GM18519 (cell line): ENCODE results near the gene NCAPG.
A peak's percentile ranks its signal among the peaks of the same experiment; 100 is the strongest.
"Not testable (repeated sequence)": the region's sequence is repeated elsewhere in the genome, so short reads cannot be mapped to it uniquely, and the experiment has no call there.

ENCODE experiments used
- ATAC-seq: cut with Tn5 transposase; IDR thresholded peaks from one replicate; pipeline ENCODE4 v1.9.1; 2021; ENCODE audit warnings: mild to moderate bottlenecking, moderate library complexity; ENCODE audit not compliant: unreplicated experiment, low FRiP score

NCAPG gene

DNA sequence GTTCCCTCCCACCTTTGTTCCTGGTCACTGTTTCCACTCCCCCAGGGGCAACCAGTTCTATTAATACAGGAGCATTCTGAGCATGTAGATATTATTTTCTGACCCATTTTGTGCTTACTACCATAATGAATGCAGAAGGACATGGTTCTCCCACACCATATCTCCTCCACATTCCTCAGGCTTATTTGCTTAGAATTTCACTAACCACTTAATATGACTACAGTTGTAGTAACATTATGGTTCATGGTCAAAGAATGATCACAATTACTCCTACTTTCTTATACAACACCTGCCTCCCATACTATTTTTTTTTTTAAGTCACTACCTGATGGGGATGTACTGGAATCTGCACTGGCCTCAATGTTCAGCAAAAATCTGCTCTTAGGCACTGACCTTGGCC, 21.8 kb upstream of the NCAPG start:
- no peak for ATAC-seq

DNA sequence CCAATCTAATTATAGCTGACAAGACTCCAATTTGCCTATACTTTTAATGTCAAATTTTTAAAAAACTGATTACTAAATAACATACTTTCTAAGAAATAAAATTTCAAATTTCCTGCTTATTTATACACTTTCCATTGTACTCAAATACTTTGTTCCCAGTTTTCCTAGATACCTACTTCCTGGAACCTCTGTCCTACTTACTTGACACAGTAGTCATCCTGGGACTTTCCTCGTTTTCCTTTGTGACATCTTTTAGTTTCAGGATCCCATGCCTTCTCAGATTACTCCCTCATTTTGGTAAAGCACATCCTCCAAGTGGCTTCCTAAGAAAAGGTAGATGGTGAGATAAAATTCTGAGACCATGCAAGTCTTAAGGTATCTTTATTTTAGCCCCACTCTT, 16.0 kb upstream of the NCAPG start:
- ATAC-seq: no peak

DNA sequence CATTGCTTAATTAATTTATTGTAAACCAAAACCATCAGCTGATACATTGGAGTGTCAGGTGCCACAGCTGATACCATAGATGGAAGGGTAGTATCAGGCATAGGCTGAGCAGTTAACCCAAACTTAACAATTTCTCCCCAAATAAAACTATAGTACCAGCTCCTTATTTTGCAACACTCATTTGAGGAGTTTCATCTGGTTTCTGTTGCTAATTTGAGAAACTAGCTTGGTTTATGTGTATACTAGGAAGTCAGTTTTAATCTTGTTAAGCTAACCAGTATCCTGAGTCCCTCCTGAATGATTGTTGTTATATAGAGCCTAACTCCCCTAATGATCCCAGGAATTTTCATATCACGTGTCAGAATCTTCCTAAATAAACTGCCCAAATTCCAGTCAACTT, 13.0 kb upstream of the NCAPG start:
- ATAC-seq: no peak

DNA sequence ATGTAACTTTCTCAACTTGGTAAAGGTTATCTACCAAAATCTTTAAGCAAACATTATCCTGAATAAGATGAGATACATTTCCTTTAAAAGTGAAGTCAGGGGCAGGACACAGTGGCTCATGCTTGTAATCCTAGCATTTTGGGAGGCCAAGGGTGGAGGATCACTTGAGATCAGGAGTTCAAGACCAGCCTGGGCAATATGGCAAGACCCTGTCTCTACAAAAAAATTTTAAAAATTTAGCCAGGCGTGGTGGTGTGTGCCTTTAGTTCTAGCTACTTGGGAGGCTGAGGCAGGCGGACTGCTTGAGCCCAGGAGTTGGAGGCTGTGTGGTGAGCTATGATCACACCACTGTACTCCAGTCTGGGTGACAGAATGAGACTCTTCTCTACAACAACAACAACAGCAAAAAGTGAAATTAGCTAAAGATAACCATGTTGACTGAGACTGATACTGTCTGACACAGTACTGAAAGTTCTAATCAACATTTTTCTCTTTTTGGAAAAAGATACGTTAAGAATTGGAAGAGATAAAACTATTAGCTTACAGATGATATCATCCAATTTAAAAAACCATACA, 5.1 kb upstream of the NCAPG start:
- ATAC-seq: no peak

DNA sequence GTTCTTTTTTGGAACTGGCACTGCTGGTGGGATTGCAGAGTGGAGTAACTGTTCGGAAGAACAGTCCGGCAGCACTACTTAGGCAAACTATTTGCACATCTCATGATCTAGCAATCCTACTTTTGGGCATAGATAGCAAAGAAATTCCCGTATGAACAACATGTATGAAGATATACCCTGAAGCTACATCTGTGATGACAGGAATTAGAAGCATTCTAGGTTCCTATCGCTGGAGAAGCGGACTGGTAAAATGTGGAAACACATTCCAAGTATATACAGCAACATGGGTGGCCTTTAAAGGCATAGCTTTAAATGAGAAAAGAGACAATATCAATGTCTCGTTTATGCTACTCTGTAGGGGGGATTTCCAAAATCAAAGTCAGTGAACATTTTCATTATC, 3.3 kb upstream of the NCAPG start:
- no peak for ATAC-seq

DNA sequence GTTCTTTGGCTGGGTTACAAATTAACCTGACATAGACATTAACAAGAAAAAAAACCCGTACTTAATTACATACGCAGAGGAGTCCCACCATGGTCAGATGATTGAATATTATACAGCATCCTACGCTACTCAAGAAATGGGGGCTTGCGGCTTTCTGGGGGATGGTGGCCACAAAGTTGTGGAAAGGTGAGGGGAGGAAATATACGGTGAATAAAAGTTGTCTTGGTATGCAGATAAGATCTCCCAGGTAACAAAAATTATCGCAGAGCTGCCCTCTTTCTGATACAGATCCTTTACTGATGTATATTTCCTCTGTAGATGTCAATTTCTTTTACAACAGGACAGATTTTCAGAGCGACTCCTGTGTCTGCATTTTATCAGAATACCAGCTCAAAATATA, 1.1 kb upstream of the NCAPG start:
- no peak for ATAC-seq

DNA sequence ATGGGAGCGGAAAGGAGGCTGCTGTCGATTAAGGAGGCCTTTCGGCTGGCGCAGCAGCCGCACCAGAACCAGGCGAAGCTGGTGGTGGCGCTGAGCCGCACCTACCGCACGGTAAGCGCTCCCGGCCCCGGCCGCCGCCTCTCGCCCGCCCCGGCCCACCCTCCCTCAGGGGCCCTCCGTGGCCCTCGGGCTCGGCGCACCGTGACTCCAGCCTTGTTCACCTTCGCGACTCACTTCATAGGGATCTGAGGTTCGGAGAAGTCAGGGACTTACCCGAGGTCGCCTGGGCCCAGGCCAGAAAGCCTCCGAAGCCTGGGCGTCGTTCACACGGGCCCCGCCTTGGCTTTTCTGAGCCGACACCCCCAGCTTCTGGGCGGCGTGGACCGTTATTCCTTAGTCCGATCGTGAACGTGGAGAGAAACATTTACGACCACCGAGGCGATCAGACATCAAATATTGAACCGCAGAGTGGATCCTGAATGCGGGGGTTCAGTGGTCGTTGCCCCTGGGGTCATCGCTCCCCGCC, 362 bp downstream of the NCAPG start:
- ATAC-seq: peak; percentile 11

DNA sequence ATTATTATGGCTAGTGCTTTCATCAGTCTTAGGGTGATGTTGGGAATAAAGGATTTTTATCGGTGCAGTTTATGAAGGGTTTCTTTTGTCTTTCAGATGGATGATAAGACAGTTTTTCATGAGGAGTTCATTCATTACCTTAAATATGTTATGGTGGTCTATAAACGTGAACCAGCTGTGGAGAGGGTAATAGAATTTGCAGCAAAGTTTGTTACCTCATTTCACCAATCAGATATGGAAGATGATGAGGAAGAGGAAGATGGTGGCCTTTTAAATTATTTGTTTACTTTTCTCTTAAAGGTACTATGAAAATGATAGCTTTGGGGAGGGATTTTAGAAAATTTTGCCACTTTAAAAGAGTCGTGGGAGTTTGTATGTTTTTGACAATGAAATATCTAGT, 1.3 kb downstream of the NCAPG start:
- no peak for ATAC-seq

DNA sequence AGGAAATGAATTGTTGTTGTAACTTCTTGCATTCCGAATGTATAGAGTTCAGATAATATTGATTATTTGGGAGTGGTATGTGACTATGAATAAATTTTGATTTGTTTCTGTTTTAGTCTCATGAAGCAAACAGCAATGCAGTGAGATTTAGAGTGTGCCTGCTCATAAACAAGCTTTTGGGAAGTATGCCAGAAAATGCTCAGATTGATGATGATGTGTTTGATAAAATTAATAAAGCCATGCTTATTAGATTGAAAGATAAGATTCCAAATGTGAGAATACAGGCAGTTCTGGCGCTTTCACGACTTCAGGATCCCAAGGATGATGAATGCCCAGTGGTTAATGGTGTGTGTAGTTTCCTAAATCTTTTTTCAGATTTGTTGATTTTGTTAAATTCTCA, 2.0 kb downstream of the NCAPG start:
- no peak for ATAC-seq

DNA sequence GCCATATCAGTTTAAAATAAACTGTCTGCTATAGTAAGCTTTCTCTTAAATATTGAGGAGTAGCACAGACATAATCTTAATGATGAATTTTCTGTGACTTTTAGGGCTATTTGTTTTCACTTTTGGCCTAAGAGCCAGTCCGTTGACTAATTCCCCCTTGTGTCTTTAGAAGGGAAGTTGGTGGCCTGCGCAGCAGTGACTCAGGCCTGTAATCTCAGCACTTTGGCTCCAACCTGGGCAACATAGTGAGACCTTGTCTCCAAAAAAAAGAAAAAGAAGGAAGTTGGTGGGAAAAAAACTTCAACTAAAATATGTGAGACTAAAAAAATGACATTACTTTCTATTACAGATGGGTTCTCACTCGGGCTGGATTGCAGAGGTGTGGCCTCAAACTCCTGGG, 3.4 kb downstream of the NCAPG start:
- ATAC-seq: no peak

DNA sequence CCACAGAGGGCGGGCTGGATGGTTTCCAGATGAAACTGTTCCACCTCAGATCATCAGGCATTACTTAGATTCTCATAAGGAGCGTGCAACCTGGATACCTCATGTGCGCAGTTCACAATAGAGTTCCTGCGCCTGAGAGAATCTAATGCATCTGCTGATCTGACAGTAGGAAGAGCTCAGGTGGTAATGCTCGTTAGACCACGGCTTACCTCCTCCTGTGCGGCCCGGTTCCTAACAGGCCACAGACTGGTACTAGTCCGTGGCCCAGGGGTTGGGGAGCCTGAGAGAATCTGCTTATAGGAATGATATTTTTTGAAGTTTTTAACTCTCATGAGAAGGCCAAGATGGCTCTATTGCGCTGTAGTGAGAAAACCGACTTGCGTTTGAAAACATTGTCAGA, 5.4 kb downstream of the NCAPG start:
- ATAC-seq: no peak

DNA sequence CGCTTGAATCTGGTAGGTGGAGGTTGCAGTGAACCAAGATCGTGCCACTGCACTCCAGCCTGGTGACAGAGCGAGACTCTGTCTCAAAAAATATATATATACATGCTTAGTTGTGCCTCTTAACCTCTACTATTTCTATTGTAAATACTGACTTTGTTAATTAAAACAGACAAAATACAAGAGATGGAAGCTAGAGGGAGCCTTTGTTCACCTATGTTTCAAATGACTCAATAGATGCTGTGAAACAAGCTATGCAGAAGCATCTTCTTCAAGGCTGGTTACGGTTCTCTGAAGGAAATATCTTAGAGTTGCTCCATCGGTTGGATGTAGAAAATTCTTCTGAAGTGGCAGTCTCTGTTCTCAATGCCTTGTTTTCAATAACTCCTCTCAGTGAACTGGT, 6.2 kb downstream of the NCAPG start:
- ATAC-seq: peak; percentile 81

DNA sequence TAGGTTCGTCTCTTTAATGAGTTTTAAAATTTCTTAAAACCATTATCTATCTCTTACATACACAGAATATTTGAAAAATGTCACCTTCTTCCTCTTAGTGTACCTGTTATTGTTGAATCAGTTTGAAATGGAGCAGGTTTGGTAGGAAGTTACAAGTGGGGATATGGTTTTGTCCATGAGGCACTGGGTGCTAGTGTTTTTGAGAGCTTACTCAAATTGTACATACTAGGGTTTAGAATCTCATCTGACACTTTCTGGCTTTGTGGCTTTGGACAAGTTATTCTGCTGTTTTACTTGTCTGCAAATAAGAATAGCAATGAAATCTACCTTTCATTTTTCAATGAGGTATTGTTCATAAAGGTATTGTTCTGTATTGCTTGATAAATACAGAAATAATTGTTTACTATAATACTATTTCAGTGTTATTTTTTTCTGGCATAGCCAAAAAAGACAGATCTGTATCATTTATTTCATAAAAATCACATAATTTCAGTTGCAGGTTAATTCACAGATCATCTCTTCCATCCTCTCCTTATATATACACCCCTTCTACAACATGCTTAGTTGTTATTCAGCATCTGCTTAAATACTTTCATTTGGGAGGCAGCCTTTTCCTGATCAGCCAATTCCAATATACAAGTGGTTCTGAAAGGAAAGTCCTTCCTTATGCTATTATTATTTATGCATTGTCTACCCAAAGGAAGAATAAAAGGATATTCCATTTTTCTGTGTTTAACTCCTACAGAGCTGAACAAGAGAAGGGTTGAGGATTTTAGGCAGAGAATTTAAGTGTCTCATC, 13.3 kb downstream of the NCAPG start:
- ATAC-seq: no peak

DNA sequence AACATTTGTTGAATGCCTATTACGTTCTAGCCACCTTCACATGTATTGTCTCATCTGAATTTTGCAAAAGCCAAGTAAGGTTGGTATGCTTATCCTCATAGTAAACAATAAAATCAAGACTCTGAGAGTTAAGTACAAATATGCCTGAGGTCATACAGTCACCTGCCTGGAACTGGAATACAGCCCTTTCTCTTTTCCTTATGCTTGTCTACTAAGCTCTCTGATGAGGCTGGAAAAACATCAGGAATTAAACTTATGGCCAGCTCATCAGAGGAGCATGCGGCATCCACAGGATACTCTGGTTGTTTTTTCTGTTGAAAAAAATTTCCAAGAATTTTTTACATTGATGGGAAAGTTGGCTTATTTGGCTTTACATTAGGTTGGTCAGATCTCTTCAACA, 35.5 kb downstream of the NCAPG start:
- ATAC-seq: no peak

DNA sequence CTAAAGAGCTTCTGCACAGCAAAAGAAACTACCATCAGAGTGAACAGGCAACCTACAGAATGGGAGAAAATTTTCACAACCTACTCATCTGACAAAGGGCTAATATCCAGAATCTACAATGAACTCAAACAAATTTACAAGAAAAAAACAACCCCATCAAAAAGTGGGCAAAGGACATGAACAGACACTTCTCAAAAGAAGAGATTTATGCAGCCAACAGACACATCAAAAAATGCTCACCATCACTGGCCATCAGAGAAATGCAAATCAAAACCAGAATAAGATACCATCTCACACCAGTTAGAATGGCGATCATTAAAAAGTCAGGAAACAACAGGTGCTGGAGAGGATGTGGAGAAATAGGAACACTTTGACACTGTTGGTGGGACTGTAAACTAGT, 39.5 kb downstream of the NCAPG start:
- ATAC-seq: not testable (repeated sequence)

DNA sequence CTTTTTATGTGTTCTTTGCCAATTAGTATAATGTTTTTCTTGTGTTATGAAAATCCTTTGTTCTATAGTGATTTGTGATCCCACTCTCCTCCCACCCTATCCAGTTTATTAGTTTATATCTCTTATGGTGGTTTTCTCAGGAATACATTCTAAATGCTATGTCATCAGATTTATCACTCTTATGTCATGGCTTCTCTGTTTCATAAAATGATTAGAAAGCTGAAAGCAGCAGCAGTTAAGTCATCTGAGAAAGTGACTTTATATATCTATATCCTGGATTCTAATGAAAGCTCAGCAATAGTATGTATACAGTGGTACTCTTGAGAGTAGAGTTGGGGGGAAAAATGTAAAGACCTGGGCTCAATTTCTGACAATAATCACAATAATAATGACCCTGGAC, 41.2 kb downstream of the NCAPG start:
- ATAC-seq: no peak

DNA sequence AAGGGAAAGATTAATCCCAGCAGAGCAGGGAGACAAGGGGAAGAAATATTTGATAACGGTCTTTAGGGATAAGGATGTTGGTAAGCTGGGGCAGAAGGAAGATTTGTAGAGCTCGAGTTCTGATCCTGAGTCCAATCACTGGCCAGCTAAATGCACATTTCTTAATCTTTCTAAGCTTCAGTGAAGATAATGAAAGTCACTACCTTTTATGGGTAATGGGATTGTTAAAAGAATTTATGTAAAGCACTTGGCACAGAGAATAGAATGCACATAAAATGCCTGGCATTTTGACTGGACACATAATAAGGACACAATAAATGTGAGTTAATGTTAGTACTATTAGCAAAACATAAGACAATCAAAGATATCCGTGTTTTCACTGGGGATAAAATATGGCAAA, 43.3 kb downstream of the NCAPG start:
- no peak for ATAC-seq

DNA sequence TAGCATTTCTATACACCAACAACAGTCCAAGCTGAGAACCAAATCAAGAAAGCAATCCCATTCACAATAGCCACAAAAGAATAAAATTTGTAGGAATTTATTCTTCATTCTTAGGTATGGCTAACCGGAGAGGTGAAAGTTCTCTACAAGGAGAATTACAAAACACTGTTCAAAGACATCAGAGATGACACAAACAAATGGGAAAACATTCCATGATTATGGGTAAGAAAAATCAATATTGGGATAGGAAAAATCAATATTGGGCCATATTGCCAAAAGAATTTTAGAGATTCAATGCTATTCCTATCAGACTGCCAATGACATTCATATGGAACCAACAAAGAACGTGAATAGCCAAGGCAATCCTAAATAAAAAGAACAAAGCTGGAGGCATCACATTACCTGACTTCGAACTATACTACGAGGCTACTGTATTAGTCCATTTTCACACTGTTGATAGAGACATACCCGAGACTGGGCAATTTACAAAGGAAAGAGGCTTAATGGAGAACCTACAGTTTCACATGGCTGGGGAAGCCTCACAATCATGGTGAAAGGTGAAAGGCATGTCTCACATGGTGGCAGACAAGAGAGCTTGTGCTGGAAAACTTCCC, 49.1 kb downstream of the NCAPG start:
- no peak for ATAC-seq

DNA sequence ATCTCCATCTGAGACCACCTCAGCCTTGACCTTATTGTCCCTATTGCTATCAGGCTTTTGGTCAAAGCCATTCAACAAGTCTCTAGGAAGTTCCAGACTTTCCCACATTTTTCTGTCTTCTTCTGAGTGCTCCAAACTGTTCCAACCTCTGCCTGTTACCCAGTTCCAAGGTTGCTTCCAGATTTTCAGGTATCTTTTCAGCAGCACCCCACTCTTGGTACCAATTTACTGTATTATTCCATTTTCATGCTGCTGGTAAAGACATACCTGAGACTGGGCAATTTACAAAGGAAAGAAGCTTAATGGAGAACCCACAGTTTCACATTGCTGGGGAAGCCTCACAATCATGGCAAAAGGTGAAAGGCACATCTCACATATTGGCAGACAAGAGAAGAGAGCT, 51.1 kb downstream of the NCAPG start:
- not testable (repeated sequence) for ATAC-seq

DNA sequence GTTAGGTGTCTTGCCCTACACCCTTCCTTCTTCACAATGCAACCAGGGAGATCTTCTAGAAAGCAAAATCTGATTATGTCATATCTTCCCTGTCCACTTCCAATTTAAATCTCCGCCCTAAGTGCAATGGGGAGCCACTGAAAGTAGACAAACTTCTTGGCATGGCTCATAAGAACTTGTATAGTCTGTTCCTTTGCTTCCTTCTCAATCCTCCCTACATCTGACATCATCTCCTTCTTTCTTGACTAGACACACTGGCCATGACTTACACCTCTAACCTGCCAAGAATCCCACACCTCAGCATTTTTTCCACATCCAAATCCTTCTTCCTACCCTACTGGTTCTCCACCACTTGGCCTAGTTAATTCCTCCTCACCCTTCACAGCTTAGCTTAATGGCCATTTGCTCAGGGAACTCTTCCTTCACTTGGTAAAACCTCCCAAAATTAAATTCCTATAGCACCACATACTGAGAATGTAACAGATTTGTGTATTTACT, 55.1 kb downstream of the NCAPG start:
- no peak for ATAC-seq

DNA sequence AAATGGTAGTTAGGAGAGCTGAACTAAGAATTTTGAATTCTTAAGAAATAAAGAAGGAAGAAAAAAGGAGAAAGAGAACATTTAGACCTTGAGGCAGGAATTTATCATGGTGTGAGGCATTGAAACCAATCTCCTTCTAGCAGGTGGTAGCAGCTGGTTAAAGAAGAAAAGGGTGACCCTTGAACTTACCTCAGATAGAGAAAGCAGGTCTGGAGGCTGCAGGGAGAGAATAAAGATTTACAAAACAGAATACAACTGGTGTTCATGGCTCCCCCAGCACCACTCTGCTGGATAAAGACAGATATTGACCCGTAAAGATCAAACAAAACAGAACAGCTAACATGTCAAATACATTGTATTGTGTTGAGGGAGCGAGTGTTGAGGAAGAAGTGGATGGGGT, 56.0 kb downstream of the NCAPG start:
- no peak for ATAC-seq

DNA sequence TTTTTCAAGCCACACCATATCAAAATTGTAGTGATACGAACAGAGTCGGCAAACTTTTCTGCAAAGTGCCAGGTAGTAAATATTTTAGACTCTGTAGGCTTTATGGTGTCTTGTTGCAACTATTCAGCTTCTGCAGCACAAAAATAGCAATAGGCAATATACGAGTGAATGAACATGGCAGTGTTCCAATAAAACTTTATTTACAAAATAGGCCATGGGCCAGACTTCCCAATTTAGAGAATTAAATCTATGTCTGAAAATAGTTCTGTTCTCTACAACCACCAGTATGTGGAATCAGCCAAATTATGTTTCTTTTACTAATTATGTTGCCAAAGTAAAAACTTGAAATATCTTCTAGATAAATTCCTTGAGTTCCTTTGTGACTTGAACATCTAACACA, 56.5 kb downstream of the NCAPG start:
- ATAC-seq: no peak
